SK-N-MC (cell line): ENCODE results near the gene ZNF267.

Source experiments
- EZH2 ChIP-seq: fragments of 200-600 bp; sonication (generic); IDR thresholded peaks from one replicate; pipeline ENCODE4 v1.6.1; 2017; ENCODE audit warnings: antibody characterized with exemption
- POLR2AphosphoS5 ChIP-seq: IDR thresholded peaks from 2 replicates; pipeline ENCODE4 v1.6.1; 2012; ENCODE audit warnings: mild to moderate bottlenecking, low read depth, low read length, borderline replicate concordance

- no peak for TF ChIP-seq POLR2AphosphoS5
- no peak for TF ChIP-seq EZH2
Measured at GRCh38 chr16:31897283-31897682, 23.7 kb downstream of the ZNF267 start.
